HCT116 (cell line): ENCODE results near the gene USP36. TPM values are rescaled to one million over a fixed set of nuclear protein-coding genes. Genes with fewer than 3 reads are reported as not detected.

ENCODE experiments used
- ATAC-seq: fragments of 200-7000 bp; cut with Tn5 transposase; 2 replicates; pipeline ENCODE4 v1.9.1; 2020; ENCODE audit warnings: mild to moderate bottlenecking, moderate library complexity
- BruUV-seq: library from RNA; stranded (reverse); fragments of 400-500 nt; replicated peaks from 2 replicates; lab custom pipeline; 2021; lab: Mats Ljungman, UMichigan
- CTCF ChIA-PET: fragments of 300-600 bp; sonication (Branson Sonifier 250); formaldehyde crosslinking; loops from one replicate; lab custom pipeline; 2021; ENCODE audit warnings: antibody characterized with exemption; lab: Charles Lee
- POLR2A ChIA-PET: fragments of 300-600, 350-600 bp; sonication (Branson Sonifier 250); formaldehyde crosslinking; loops from one replicate; lab custom pipeline; 2021; ENCODE audit warnings: antibody characterized with exemption; lab: Charles Lee
- RAD21 ChIA-PET, 2 experiments: fragments of 300-600 bp; sonication (Branson Sonifier 250); formaldehyde crosslinking; loops; one replicate each; lab custom pipeline; 2023; ENCODE audit warnings: low total read pairs in 2 of 2; ENCODE audit not compliant: uncharacterized antibody in 2 of 2, unreplicated experiment in 2 of 2, low non-redundant PET in 1 of 2; lab: Charles Lee
- DNase-seq: peaks from one replicate; pipeline ENCODE4 v3.0.0-alpha.2; 2010; ENCODE audit warnings: low read depth, low spot score
- H2AFZ ChIP-seq: fragments of 200-600 bp; shearing (Covaris generic), sonication (generic); 2 replicates; pipeline ENCODE4 v1.6.1; 2017; ENCODE audit warnings: low read depth, mixed run types, mixed read lengths, antibody characterized with exemption, low read length; ENCODE audit not compliant: poor library complexity, severe bottlenecking
- H3K27ac ChIP-seq: 2 replicates; pipeline ENCODE4 v1.5.1; 2012; ENCODE audit warnings: low read depth, low read length
- H3K27me3 ChIP-seq: fragments of 200-600 bp; sonication (generic); 2 replicates; pipeline ENCODE4 v1.6.1; 2016; ENCODE audit warnings: mixed run types, low read length, mixed read lengths; ENCODE audit not compliant: insufficient read depth
- H3K36me3 ChIP-seq, 2 experiments: fragments of 200-500 bp in 1 of 2; fragments of 200-600 bp in 1 of 2; sonication (Bioruptor generic) in 1 of 2; sonication (generic) in 1 of 2; 2 replicates each; pipeline versions ENCODE4 v1.5.1 to v1.6.1; 2014 to 2016; ENCODE audit warnings: low read length in 2 of 2, inconsistent platforms in 1 of 2, mixed read lengths in 1 of 2, mixed run types in 1 of 2; ENCODE audit not compliant: insufficient read depth in 2 of 2, control insufficient read depth in 1 of 2
- H3K4me1 ChIP-seq, 2 experiments: fragments of 200-600 bp in 1 of 2; sonication (generic) in 1 of 2; 2 replicates each; pipeline versions ENCODE4 v1.5.1 to v1.6.1; 2012 to 2017; ENCODE audit warnings: low read length in 2 of 2, inconsistent platforms in 1 of 2, mild to moderate bottlenecking in 1 of 2, mixed read lengths in 1 of 2, mixed run types in 1 of 2, moderate library complexity in 1 of 2; ENCODE audit not compliant: insufficient read depth in 2 of 2, control insufficient read depth in 1 of 2
- H3K4me2 ChIP-seq: fragments of 200-600 bp; sonication (generic); 2 replicates; pipeline ENCODE4 v1.6.1; 2017; ENCODE audit warnings: mixed run types, low read length, mixed read lengths
- H3K4me3 ChIP-seq, 2 experiments: fragments of 200-600 bp in 1 of 2; sonication (generic) in 1 of 2; replicated peaks in 1 of 2; 2 replicates each; pipeline ENCODE4 v1.5.1; 2011 to 2016; ENCODE audit warnings: low read length in 2 of 2, control low read depth in 1 of 2, low read depth in 1 of 2, mild to moderate bottlenecking in 1 of 2, mixed read lengths in 1 of 2, mixed run types in 1 of 2
- H3K79me2 ChIP-seq: fragments of 200-600 bp; sonication (generic); 2 replicates; pipeline ENCODE4 v1.6.1; 2017; ENCODE audit warnings: mild to moderate bottlenecking, mixed run types, low read length, moderate library complexity, mixed read lengths; ENCODE audit not compliant: insufficient read depth
- H3K9ac ChIP-seq: fragments of 200-600 bp; sonication (generic); 2 replicates; pipeline ENCODE4 v1.6.1; 2016; ENCODE audit warnings: low read length, mixed read lengths
- H3K9me2 ChIP-seq: fragments of 200-600 bp; sonication (generic), shearing (Covaris generic); 2 replicates; pipeline ENCODE4 v1.6.1; 2017; ENCODE audit warnings: mixed run types, mild to moderate bottlenecking, moderate library complexity; ENCODE audit not compliant: insufficient read depth
- H3K9me3 ChIP-seq, 2 experiments: fragments of 200-500 bp in 1 of 2; fragments of 200-600 bp in 1 of 2; sonication (Bioruptor generic) in 1 of 2; sonication (generic) in 1 of 2; 2 replicates each; pipeline ENCODE4 v1.6.1; 2014 to 2017; ENCODE audit warnings: low read length in 2 of 2, mixed read lengths in 2 of 2, inconsistent platforms in 1 of 2, low read depth in 1 of 2, mild to moderate bottlenecking in 1 of 2, mixed run types in 1 of 2, moderate library complexity in 1 of 2; ENCODE audit not compliant: control insufficient read depth in 1 of 2, insufficient read depth in 1 of 2
- H4K20me1 ChIP-seq: fragments of 200-600 bp; sonication (generic), shearing (Covaris generic); 2 replicates; pipeline ENCODE4 v1.6.1; 2017; ENCODE audit warnings: mixed run types, mild to moderate bottlenecking, moderate library complexity; ENCODE audit not compliant: insufficient read depth
- ATF3 ChIP-seq: IDR thresholded peaks from 2 replicates; pipeline ENCODE4 v1.6.1; 2012
- CBX3 ChIP-seq: IDR thresholded peaks from 2 replicates; pipeline ENCODE4 v1.6.1; 2012; ENCODE audit warnings: low read depth
- CEBPB ChIP-seq: IDR thresholded peaks from 2 replicates; pipeline ENCODE4 v1.6.1; 2012; ENCODE audit warnings: low read depth
- EZH2 ChIP-seq: fragments of 200-600 bp; sonication (generic); IDR thresholded peaks from 2 replicates; pipeline ENCODE4 v1.6.1; 2017; ENCODE audit warnings: antibody characterized with exemption, mixed run types
- JUND ChIP-seq: IDR thresholded peaks from 2 replicates; pipeline ENCODE4 v1.6.1; 2012
- RAD21 ChIP-seq: IDR thresholded peaks from 2 replicates; pipeline ENCODE4 v1.6.1; 2012; ENCODE audit warnings: low read depth, mild to moderate bottlenecking
- REST ChIP-seq: IDR thresholded peaks from 2 replicates; pipeline ENCODE4 v1.6.1; 2012; ENCODE audit warnings: low read depth
- SRF ChIP-seq: IDR thresholded peaks from 2 replicates; pipeline ENCODE4 v1.6.1; 2012; ENCODE audit warnings: low read depth
- ZFX ChIP-seq: fragments of 450-650 bp; IDR thresholded peaks from 2 replicates; pipeline ENCODE4 v1.6.1; 2017
- intact Hi-C: fragments of 100-400 bp; cut with micrococcal nuclease; formaldehyde crosslinking; loops from 2 replicates; pipeline ENCODE4 v1.10.0; 2022
- total RNA-seq: library from RNA; stranded (reverse); gene quantifications from one replicate; pipeline ENCODE4 v1.2.1, GENCODE V29; 2021; ENCODE audit not compliant: unreplicated experiment
- TF ChIP-seq, protein P1 (sequence below): IDR thresholded peaks from 2 replicates; pipeline ENCODE4 v1.6.1; 2012
- TF ChIP-seq, protein P2 (sequence below): IDR thresholded peaks from 2 replicates; pipeline ENCODE4 v1.6.1; 2011; ENCODE audit warnings: mild to moderate bottlenecking, low read length, moderate library complexity; ENCODE audit not compliant: insufficient replicate concordance; ENCODE audit errors: extremely low read depth

Gene USP36
- total RNA-seq, 1 experiment from 2014 or later: 104 TPM

DNA sequence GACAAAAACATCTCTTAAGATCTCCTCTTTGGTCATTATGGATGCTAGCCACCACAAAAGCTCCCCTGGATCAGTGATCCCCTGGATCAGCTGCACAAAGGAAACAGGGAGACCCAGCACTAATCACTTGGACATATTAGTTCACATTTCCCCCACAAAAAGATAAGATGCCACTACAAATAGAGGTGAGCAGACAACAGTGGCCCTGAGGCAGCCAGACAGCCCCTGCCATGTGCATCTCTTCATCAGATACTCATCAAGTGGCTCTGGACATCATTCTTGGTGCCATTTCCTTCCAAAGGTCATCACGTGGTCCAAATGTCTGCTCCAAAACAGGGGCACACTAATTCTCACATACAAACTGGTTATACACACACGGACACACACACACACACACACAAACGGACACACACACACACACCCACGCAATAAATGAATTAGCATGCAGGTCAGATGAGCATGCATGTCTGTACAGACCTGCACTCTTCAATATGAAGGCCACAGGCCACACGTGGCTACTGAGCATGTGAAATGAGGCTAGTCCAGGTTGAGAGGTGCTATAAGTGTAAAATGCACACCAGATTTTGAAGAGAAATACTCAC lies 4.1 kb downstream of the USP36 start:
- no TSS peak for BruUV-seq
- ChIA-PET POLR2A (no interaction called here), RAD21 (no interaction called here), CTCF (no interaction called here)
- Histone ChIP-seq H3K4me2 (no peak overlapping the region), H3K9ac (no peak overlapping the region), H4K20me1 (peaks cover 3% of the 10 kb centered on the region; the same call in 1 of the 2 replicates), H2AFZ (no peak overlapping the region), H3K36me3 (peaks cover 53 to 67% of the 10 kb centered on the region in 2 experiments; a peak in 3 of 4 replicates), H3K27ac (no peak overlapping the region), H3K9me3 (no peaks in the 10 kb centered on the region), H3K79me2 (peaks cover 90% of the 10 kb centered on the region), H3K9me2 (no peaks in the 10 kb centered on the region), H3K4me1 (peaks cover 10 to 15% of the 10 kb centered on the region in 2 experiments), H3K4me3 (no peak overlapping the region), H3K27me3 (no peaks in the 10 kb centered on the region)
- intact Hi-C loops: no loop called here
- TF ChIP-seq CEBPB (no peak), REST (no peak), EZH2 (no peak), ZFX (0 out of 2 replicates have a peak, but pooled peaks have one; percentile 10)
- TF ChIP-seq, protein P1, sequence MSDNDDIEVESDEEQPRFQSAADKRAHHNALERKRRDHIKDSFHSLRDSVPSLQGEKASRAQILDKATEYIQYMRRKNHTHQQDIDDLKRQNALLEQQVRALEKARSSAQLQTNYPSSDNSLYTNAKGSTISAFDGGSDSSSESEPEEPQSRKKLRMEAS: no peak
- ATAC-seq (no peak), DNase-seq (no peak)

DNA sequence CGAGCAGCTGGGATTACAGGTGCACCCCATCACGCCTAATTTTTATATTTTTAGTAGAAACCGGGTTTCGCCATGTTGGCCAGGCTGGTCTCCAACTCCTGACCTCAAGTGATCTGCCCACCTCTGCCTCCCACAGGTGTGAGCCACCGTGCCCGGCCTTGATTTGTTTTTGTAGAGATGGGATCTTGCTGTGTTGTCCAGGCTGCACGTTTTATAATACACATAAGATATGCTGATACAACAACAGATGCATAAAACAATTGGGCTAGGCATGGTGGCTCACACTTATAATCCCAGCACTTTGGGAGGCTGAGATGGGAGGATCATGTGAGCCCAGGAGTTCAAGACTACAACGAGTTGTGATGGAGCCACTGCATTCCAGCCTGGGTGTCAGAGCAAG lies 6.0 kb downstream of the USP36 start:
- RAD21 ChIA-PET: no interaction called here
- H4K20me1 ChIP-seq: peaks cover 3% of the 10 kb centered on the region; the same call in 1 of the 2 replicates
- H3K9me2 ChIP-seq: no peaks in the 10 kb centered on the region
- no peak for DNase-seq
- H3K79me2 ChIP-seq: peaks cover 99% of the 10 kb centered on the region
- TF ChIP-seq RAD21 (no peak), JUND (no peak), SRF (no peak), ATF3 (no peak), ZFX (no peak), CBX3 (no peak)
- TF ChIP-seq, protein P2, sequence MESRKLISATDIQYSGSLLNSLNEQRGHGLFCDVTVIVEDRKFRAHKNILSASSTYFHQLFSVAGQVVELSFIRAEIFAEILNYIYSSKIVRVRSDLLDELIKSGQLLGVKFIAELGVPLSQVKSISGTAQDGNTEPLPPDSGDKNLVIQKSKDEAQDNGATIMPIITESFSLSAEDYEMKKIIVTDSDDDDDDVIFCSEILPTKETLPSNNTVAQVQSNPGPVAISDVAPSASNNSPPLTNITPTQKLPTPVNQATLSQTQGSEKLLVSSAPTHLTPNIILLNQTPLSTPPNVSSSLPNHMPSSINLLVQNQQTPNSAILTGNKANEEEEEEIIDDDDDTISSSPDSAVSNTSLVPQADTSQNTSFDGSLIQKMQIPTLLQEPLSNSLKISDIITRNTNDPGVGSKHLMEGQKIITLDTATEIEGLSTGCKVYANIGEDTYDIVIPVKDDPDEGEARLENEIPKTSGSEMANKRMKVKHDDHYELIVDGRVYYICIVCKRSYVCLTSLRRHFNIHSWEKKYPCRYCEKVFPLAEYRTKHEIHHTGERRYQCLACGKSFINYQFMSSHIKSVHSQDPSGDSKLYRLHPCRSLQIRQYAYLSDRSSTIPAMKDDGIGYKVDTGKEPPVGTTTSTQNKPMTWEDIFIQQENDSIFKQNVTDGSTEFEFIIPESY: no peak
- no peak overlapping the region for H3K27ac ChIP-seq
- intact Hi-C loops: no loop called here
- no peaks in the 10 kb centered on the region for H3K27me3 ChIP-seq
- no peak for ATAC-seq
- POLR2A ChIA-PET: no interaction called here
- no peak overlapping the region for H3K4me2 ChIP-seq
- peaks cover 9 to 12% of the 10 kb centered on the region in 2 experiments; a peak in 3 of 4 replicates for H3K4me1 ChIP-seq
- H3K36me3 ChIP-seq: peaks cover 63 to 87% of the 10 kb centered on the region in 2 experiments; a peak in 3 of 4 replicates
- H3K9ac ChIP-seq: no peak overlapping the region
- BruUV-seq: no TSS peak
- no peak overlapping the region for H2AFZ ChIP-seq
- H3K4me3 ChIP-seq: no peak overlapping the region
- no peaks in the 10 kb centered on the region for H3K9me3 ChIP-seq
- CTCF ChIA-PET: no interaction called here
